WERI-Rb-1 (cell line): ENCODE data around the gene RAD51B.

ENCODE experiments used
- DNase-seq: peaks from one replicate; pipeline ENCODE4 v3.0.0-alpha.2; 2020
- H3K27ac ChIP-seq: fragments of 250-450 bp; sonication (Bioruptor Pico); 2 replicates; pipeline ENCODE4 v1.5.1; 2020; ENCODE audit warnings: mild to moderate bottlenecking, moderate library complexity
- H3K27me3 ChIP-seq: fragments of 250-450 bp; sonication (Bioruptor Pico); 2 replicates; pipeline ENCODE4 v1.5.1; 2021; ENCODE audit warnings: mild to moderate bottlenecking, low read depth, moderate library complexity; ENCODE audit not compliant: insufficient read depth, severe bottlenecking
- H3K36me3 ChIP-seq: fragments of 250-450 bp; sonication (Bioruptor Pico); 2 replicates; pipeline ENCODE4 v1.5.1; 2020; ENCODE audit warnings: mild to moderate bottlenecking, moderate library complexity
- H3K4me3 ChIP-seq: 2 replicates; pipeline ENCODE4 v1.5.1; 2011; ENCODE audit warnings: low read depth, mild to moderate bottlenecking, control low read depth, low read length
- H3K9me3 ChIP-seq: fragments of 250-450 bp; sonication (Bioruptor Pico); 2 replicates; pipeline ENCODE4 v1.5.1; 2021; ENCODE audit warnings: mild to moderate bottlenecking, moderate library complexity; ENCODE audit not compliant: severe bottlenecking
- CTCF ChIP-seq: IDR thresholded peaks from 2 replicates; pipeline ENCODE4 v1.5.1; 2011; ENCODE audit warnings: low read depth, mild to moderate bottlenecking, control low read depth, inconsistent platforms, low read length

The RAD51B gene

GRCh38 chr14:68501171-68501570 lies 681.6 kb downstream of the RAD51B start:
- Histone ChIP-seq H3K27me3 (no peaks in the 10 kb centered on the region), H3K36me3 (no peaks in the 10 kb centered on the region), H3K9me3 (no peaks in the 10 kb centered on the region), H3K27ac (no peak overlapping the region), H3K4me3 (no peak overlapping the region)
- no peak for TF ChIP-seq CTCF
- no peak for DNase-seq

GRCh38 chr14:68501614-68502052 lies 682.1 kb downstream of the RAD51B start:
- no peaks in the 10 kb centered on the region for H3K27me3 ChIP-seq
- H3K27ac ChIP-seq = no peak overlapping the region
- H3K9me3 ChIP-seq = no peaks in the 10 kb centered on the region
- H3K4me3 ChIP-seq = no peak overlapping the region
- H3K36me3 ChIP-seq = no peaks in the 10 kb centered on the region
- DNase-seq = no peak
- TF ChIP-seq CTCF = no peak

GRCh38 chr14:68502230-68502629 lies 682.7 kb downstream of the RAD51B start:
- no peak for DNase-seq
- Histone ChIP-seq H3K27me3 (no peaks in the 10 kb centered on the region), H3K9me3 (no peaks in the 10 kb centered on the region), H3K4me3 (no peak overlapping the region), H3K36me3 (no peaks in the 10 kb centered on the region), H3K27ac (no peak overlapping the region)
- no peak for TF ChIP-seq CTCF

- Histone ChIP-seq H3K4me3 (no peak overlapping the region), H3K36me3 (no peaks in the 10 kb centered on the region), H3K27ac (no peak overlapping the region), H3K9me3 (no peaks in the 10 kb centered on the region), H3K27me3 (no peaks in the 10 kb centered on the region)
- DNase-seq = no peak
- TF ChIP-seq CTCF = no peak
Observed at GRCh38 chr14:68503186-68503825, 683.7 kb downstream of the RAD51B start.

GRCh38 chr14:68504861-68505260 lies 685.3 kb downstream of the RAD51B start:
- H3K27ac ChIP-seq = no peak overlapping the region
- H3K27me3 ChIP-seq = no peaks in the 10 kb centered on the region
- H3K36me3 ChIP-seq = no peaks in the 10 kb centered on the region
- no peaks in the 10 kb centered on the region for H3K9me3 ChIP-seq
- TF ChIP-seq CTCF = no peak
- no peak overlapping the region for H3K4me3 ChIP-seq
- DNase-seq = no peak

GRCh38 chr14:68506021-68506644 lies 686.6 kb downstream of the RAD51B start:
- Histone ChIP-seq H3K27me3 (no peaks in the 10 kb centered on the region), H3K9me3 (no peaks in the 10 kb centered on the region), H3K27ac (no peak overlapping the region), H3K4me3 (no peak overlapping the region), H3K36me3 (no peaks in the 10 kb centered on the region)
- no peak for TF ChIP-seq CTCF
- no peak for DNase-seq
